ENCODE results near the gene BEND7. TPM values are rescaled to one million over a fixed set of nuclear protein-coding genes. Genes with fewer than 3 reads are reported as not detected.

The BEND7 gene
- polyA plus RNA-seq, 4 donors = 4.6 to 33.8 (median 21.8) TPM

DNA sequence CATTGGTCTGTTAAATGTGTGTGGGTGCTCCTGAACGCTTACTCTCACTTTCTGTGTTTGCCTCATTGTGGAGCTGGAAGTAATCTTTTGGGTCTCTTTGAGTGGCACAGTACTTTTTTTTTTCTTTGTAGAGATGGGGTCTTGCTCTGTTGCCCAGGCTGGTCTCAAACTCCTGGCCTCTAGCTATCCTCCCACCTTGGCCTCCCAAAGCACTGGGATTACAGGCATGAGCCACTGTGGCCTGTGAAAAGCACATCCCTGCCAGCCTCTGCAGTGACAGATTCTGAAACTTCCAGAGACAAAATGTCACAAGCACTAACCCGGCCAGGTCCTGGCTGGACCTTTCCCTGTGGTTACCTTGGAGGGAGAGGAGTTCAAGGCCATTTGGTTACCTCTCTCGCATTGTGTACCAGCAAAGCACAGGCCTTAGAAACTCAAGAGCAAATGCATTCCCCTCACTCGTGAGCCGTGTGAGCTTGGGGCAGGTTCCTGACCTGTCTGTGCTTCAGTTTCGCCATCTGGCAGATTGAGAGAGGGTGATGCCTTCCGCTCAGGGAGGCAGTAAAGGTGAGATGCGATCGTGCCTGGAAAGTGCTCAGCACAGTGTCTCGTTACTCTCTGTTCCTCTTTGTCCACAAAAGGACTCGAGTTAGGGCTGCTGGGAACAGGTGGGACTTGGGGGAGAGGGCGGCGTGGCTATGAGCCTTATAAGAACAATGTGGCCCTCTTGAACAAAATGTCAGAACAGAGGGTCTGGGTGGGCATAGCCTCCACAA lies 108.1 kb downstream of the BEND7 start:
- Histone ChIP-seq H3K4me3 (ENCODE audit: low read depth in 1 of 3, low read length in 3 of 3) (no peak overlapping the region), H3K27me3 (ENCODE audit: control insufficient read depth in 3 of 3, insufficient read depth in 3 of 3, low read length in 3 of 3) (no peaks in the 10 kb centered on the region), H3K27ac (ENCODE audit: low read depth in 1 of 3, low read length in 2 of 3) (no peak overlapping the region), H3K9me3 (ENCODE audit: control insufficient read depth in 2 of 2, insufficient read depth in 1 of 2, low read depth in 1 of 2, low read length in 1 of 2) (no peaks in the 10 kb centered on the region), H3K4me1 (ENCODE audit: control insufficient read depth in 3 of 3, insufficient read depth in 2 of 3, low read depth in 1 of 3, low read length in 2 of 3) (no peaks in the 10 kb centered on the region), H3K36me3 (ENCODE audit: control insufficient read depth in 3 of 3, insufficient read depth in 2 of 3, low read depth in 1 of 3, low read length in 3 of 3) (no peaks in the 10 kb centered on the region)
- FAIRE-seq = no peak
- WGBS, 3 donors = 88 to 91% (median 89%) methylated on average over 13 of the region's 13 CpGs
- no peak for DNase-seq

DNA sequence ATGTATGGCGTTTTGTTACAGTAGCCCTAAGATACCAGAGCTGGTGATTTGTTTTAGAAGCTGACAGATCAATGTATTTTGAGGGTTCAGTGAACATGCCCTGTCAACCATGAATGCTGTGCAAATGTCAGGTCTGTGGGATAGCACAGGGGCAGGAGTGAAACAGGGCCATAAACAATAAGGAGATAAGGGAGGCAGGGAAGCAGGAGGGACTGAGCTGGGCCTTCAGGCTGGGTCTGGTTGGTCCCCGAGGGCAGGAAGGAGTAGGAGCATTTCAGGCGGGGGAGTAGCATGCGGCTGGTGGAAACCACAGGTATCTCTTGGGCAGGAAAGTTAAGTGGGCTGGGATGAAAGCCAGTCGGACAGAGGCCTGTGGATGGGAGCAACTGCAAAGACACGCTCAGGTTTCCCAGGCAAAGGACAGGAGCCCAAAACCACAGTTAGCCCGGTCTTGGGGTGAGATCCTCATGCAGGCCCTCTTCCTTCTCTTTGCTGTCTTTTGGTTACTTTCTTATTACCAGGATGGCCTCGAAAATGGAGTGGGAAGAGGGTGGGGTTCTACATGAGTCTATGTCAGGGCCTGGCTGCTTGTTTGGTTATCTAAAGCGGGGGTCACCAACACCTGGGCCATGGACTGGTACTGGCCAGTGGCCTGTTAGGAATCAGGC lies 111.2 kb downstream of the BEND7 start:
- H3K9me3 ChIP-seq (ENCODE audit: control insufficient read depth in 2 of 2, insufficient read depth in 1 of 2, low read depth in 1 of 2, low read length in 1 of 2) = peaks cover 0 to 10% of the 10 kb centered on the region in 2 donors

GRCh38 chr10:13416760-13417159 lies 112.1 kb downstream of the BEND7 start:
- no peaks in the 10 kb centered on the region for H3K27me3 ChIP-seq (ENCODE audit: control insufficient read depth in 3 of 3, insufficient read depth in 3 of 3, low read length in 3 of 3)
- H3K27ac ChIP-seq (ENCODE audit: low read depth in 1 of 3, low read length in 2 of 3) = no peak overlapping the region
- WGBS, 3 donors = 59 to 72% (median 71%) methylated on average over 2 of the region's 2 CpGs
- H3K36me3 ChIP-seq (ENCODE audit: control insufficient read depth in 3 of 3, insufficient read depth in 2 of 3, low read depth in 1 of 3, low read length in 3 of 3) = no peaks in the 10 kb centered on the region
- H3K4me3 ChIP-seq (ENCODE audit: low read depth in 1 of 3, low read length in 3 of 3) = no peak overlapping the region
- FAIRE-seq (no peak), DNase-seq (no peak)
- H3K9me3 ChIP-seq (ENCODE audit: control insufficient read depth in 2 of 2, insufficient read depth in 1 of 2, low read depth in 1 of 2, low read length in 1 of 2) = peaks cover 0 to 10% of the 10 kb centered on the region in 2 donors
- H3K4me1 ChIP-seq (ENCODE audit: control insufficient read depth in 3 of 3, insufficient read depth in 2 of 3, low read depth in 1 of 3, low read length in 2 of 3) = peaks cover 0 to 7% (median 0%) of the 10 kb centered on the region in 3 donors

More for the DNA sequence above, 111.2 kb downstream of the BEND7 start:
- Histone ChIP-seq H3K36me3 (ENCODE audit: control insufficient read depth in 3 of 3, insufficient read depth in 2 of 3, low read depth in 1 of 3, low read length in 3 of 3) (no peaks in the 10 kb centered on the region), H3K27me3 (ENCODE audit: control insufficient read depth in 3 of 3, insufficient read depth in 3 of 3, low read length in 3 of 3) (no peaks in the 10 kb centered on the region), H3K4me3 (ENCODE audit: low read depth in 1 of 3, low read length in 3 of 3) (no peak overlapping the region), H3K4me1 (ENCODE audit: control insufficient read depth in 3 of 3, insufficient read depth in 2 of 3, low read depth in 1 of 3, low read length in 2 of 3) (peaks cover 0 to 7% (median 0%) of the 10 kb centered on the region in 3 donors), H3K27ac (ENCODE audit: low read depth in 1 of 3, low read length in 2 of 3) (no peak overlapping the region)
- FAIRE-seq (no peak), DNase-seq (peak; percentile 5 to 38)
- WGBS, 3 donors = 69 to 79% (median 77%) methylated on average over 9 of the region's 9 CpGs

- FAIRE-seq (no peak), DNase-seq (peak; percentile 61 to 90)
- peaks cover 0 to 10% of the 10 kb centered on the region in 2 donors for H3K9me3 ChIP-seq (ENCODE audit: control insufficient read depth in 2 of 2, insufficient read depth in 1 of 2, low read depth in 1 of 2, low read length in 1 of 2)
- no peaks in the 10 kb centered on the region for H3K36me3 ChIP-seq (ENCODE audit: control insufficient read depth in 3 of 3, insufficient read depth in 2 of 3, low read depth in 1 of 3, low read length in 3 of 3)
- peak overlapping the region in 1 of 3 donors; percentile 27 for H3K27ac ChIP-seq (ENCODE audit: low read depth in 1 of 3, low read length in 2 of 3)
- no peak overlapping the region for H3K4me3 ChIP-seq (ENCODE audit: low read depth in 1 of 3, low read length in 3 of 3)
- WGBS, 3 donors = 23 to 44% (median 32%) methylated on average over 2 of the region's 2 CpGs
- H3K27me3 ChIP-seq (ENCODE audit: control insufficient read depth in 3 of 3, insufficient read depth in 3 of 3, low read length in 3 of 3) = no peaks in the 10 kb centered on the region
- peaks cover 0 to 7% (median 0%) of the 10 kb centered on the region in 3 donors for H3K4me1 ChIP-seq (ENCODE audit: control insufficient read depth in 3 of 3, insufficient read depth in 2 of 3, low read depth in 1 of 3, low read length in 2 of 3)
Measured at GRCh38 chr10:13414855-13415254, 114.0 kb downstream of the BEND7 start.

GRCh38 chr10:13414137-13414536 lies 114.7 kb downstream of the BEND7 start:
- Histone ChIP-seq H3K27me3 (ENCODE audit: control insufficient read depth in 3 of 3, insufficient read depth in 3 of 3, low read length in 3 of 3) (no peaks in the 10 kb centered on the region), H3K4me3 (ENCODE audit: low read depth in 1 of 3, low read length in 3 of 3) (no peak overlapping the region), H3K9me3 (ENCODE audit: control insufficient read depth in 2 of 2, insufficient read depth in 1 of 2, low read depth in 1 of 2, low read length in 1 of 2) (peaks cover 0 to 10% of the 10 kb centered on the region in 2 donors), H3K36me3 (ENCODE audit: control insufficient read depth in 3 of 3, insufficient read depth in 2 of 3, low read depth in 1 of 3, low read length in 3 of 3) (no peaks in the 10 kb centered on the region), H3K27ac (ENCODE audit: low read depth in 1 of 3, low read length in 2 of 3) (no peak overlapping the region), H3K4me1 (ENCODE audit: control insufficient read depth in 3 of 3, insufficient read depth in 2 of 3, low read depth in 1 of 3, low read length in 2 of 3) (peaks cover 0 to 7% (median 0%) of the 10 kb centered on the region in 3 donors)
- DNase-seq = no peak
- FAIRE-seq = no peak
- WGBS, 3 donors = 88 to 96% (median 91%) methylated on average over 1 of the region's 1 CpG

DNA sequence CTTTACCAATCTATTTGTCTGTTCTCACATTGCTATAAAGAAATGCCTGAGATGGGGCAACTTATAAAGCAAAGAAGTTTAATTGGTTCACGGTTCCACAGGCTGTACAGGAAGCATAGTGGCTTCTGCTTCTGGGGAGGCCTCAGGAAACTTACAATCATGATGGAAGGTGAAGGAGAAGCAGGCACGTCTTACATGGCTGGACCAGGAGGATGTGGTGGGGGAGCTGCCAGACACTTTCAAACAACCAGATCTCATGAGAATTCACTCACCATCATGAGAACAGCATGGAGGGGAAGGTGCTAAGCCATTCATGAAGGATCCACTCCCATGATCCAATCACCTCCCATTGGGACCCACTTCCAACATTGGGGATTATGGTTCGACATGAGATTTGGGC lies 115.9 kb downstream of the BEND7 start:
- H3K27me3 ChIP-seq (ENCODE audit: control insufficient read depth in 3 of 3, insufficient read depth in 3 of 3, low read length in 3 of 3) = no peaks in the 10 kb centered on the region
- H3K9me3 ChIP-seq (ENCODE audit: control insufficient read depth in 2 of 2, insufficient read depth in 1 of 2, low read depth in 1 of 2, low read length in 1 of 2) = peaks cover 0 to 10% of the 10 kb centered on the region in 2 donors
- H3K27ac ChIP-seq (ENCODE audit: low read depth in 1 of 3, low read length in 2 of 3) = no peak overlapping the region
- WGBS, 3 donors = 85 to 94% (median 88%) methylated on average over 3 of the region's 3 CpGs
- no peak overlapping the region for H3K4me3 ChIP-seq (ENCODE audit: low read depth in 1 of 3, low read length in 3 of 3)
- no peak for DNase-seq
- peaks cover 0 to 7% (median 0%) of the 10 kb centered on the region in 3 donors for H3K4me1 ChIP-seq (ENCODE audit: control insufficient read depth in 3 of 3, insufficient read depth in 2 of 3, low read depth in 1 of 3, low read length in 2 of 3)
- FAIRE-seq = no peak
- H3K36me3 ChIP-seq (ENCODE audit: control insufficient read depth in 3 of 3, insufficient read depth in 2 of 3, low read depth in 1 of 3, low read length in 3 of 3) = no peaks in the 10 kb centered on the region

GRCh38 chr10:13404791-13405190 lies 124.0 kb downstream of the BEND7 start:
- H3K36me3 ChIP-seq (ENCODE audit: control insufficient read depth in 3 of 3, insufficient read depth in 2 of 3, low read depth in 1 of 3, low read length in 3 of 3) = no peaks in the 10 kb centered on the region
- H3K4me3 ChIP-seq (ENCODE audit: low read depth in 1 of 3, low read length in 3 of 3) = no peak overlapping the region
- no peaks in the 10 kb centered on the region for H3K4me1 ChIP-seq (ENCODE audit: control insufficient read depth in 3 of 3, insufficient read depth in 2 of 3, low read depth in 1 of 3, low read length in 2 of 3)
- no peak overlapping the region for H3K27ac ChIP-seq (ENCODE audit: low read depth in 1 of 3, low read length in 2 of 3)
- H3K9me3 ChIP-seq (ENCODE audit: control insufficient read depth in 2 of 2, insufficient read depth in 1 of 2, low read depth in 1 of 2, low read length in 1 of 2) = peaks cover 0 to 2% of the 10 kb centered on the region in 2 donors
- DNase-seq (peak in 1 of 2 donors; percentile 63), FAIRE-seq (no peak)
- H3K27me3 ChIP-seq (ENCODE audit: control insufficient read depth in 3 of 3, insufficient read depth in 3 of 3, low read length in 3 of 3) = no peaks in the 10 kb centered on the region
- WGBS, 3 donors = 6 to 55% (median 25%) methylated on average over 5 of the region's 5 CpGs

DNA sequence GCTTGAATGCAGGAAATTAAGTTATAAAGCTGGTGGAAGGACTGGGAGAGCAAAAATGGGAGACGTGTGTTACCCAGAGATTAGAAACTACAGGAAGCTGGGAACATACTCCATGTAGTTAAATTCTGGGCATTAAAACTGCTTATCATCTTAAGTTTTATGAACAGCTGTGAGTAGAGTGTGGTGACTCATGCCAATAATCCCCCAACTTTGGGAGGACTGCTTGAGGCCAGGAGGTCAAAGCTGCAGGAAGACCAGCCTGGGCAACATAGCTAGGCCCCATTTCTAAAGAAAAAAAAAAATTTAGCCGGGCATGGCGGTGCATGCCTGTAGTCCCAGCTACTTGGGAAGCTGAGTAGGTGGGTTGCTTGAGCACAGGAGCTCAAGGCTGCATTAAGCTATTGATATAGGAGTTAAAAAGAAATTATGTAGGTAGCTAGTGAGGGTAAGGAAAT lies 124.5 kb downstream of the BEND7 start:
- no peak overlapping the region for H3K4me3 ChIP-seq (ENCODE audit: low read depth in 1 of 3, low read length in 3 of 3)
- no peak for FAIRE-seq
- 66 to 75% (median 71%) methylated on average over 3 of the region's 3 CpGs for WGBS, 3 donors

More for the DNA sequence above, 124.5 kb downstream of the BEND7 start:
- Histone ChIP-seq H3K27me3 (ENCODE audit: control insufficient read depth in 3 of 3, insufficient read depth in 3 of 3, low read length in 3 of 3) (no peaks in the 10 kb centered on the region), H3K9me3 (ENCODE audit: control insufficient read depth in 2 of 2, insufficient read depth in 1 of 2, low read depth in 1 of 2, low read length in 1 of 2) (peaks cover 0 to 2% of the 10 kb centered on the region in 2 donors), H3K27ac (ENCODE audit: low read depth in 1 of 3, low read length in 2 of 3) (no peak overlapping the region), H3K4me1 (ENCODE audit: control insufficient read depth in 3 of 3, insufficient read depth in 2 of 3, low read depth in 1 of 3, low read length in 2 of 3) (no peaks in the 10 kb centered on the region), H3K36me3 (ENCODE audit: control insufficient read depth in 3 of 3, insufficient read depth in 2 of 3, low read depth in 1 of 3, low read length in 3 of 3) (no peaks in the 10 kb centered on the region)
- peak in 1 of 2 donors; percentile 35 for DNase-seq

Data from small intestine (tissue), 7 donors.